K562 (cell line): ENCODE measurements around the gene SHFL. TPM values are rescaled to one million over a fixed set of nuclear protein-coding genes. Genes with fewer than 3 reads are reported as not detected.

Experiments used
- ATF3 ChIP-seq, 2 experiments: fragments of 450-650 bp in 1 of 2; sonication (generic) in 1 of 2; formaldehyde crosslinking in 1 of 2; IDR thresholded peaks in 1 of 2; conservative IDR thresholded peaks in 1 of 2; 2 replicates each; pipeline versions ENCODE4 v1.6.1 to v1.8.1; 2016 to 2023; ENCODE audit warnings: mild to moderate bottlenecking in 2 of 2, moderate library complexity in 2 of 2, inconsistent platforms in 1 of 2, missing genetic modification reagents in 1 of 2
- ATF4 ChIP-seq: fragments of 450-650 bp; formaldehyde crosslinking; IDR thresholded peaks from 2 replicates; pipeline ENCODE4 v1.4.0; 2022; ENCODE audit warnings: mild to moderate bottlenecking, moderate library complexity
- CHD2 ChIP-seq: IDR thresholded peaks from 2 replicates; pipeline ENCODE4 v1.6.1; 2011; ENCODE audit warnings: low read depth, low read length
- DACH1 ChIP-seq: fragments of 450-650 bp; IDR thresholded peaks from 2 replicates; pipeline ENCODE4 v1.6.1; 2018; ENCODE audit not compliant: partially characterized antibody
- MCM3 ChIP-seq: fragments of 450-650 bp; IDR thresholded peaks from 2 replicates; pipeline ENCODE4 v1.6.1; 2016
- MCM7 ChIP-seq, 2 experiments: fragments of 450-650 bp; IDR thresholded peaks; 2 replicates each; pipeline ENCODE4 v1.6.1; 2016 to 2018
- MLX ChIP-seq, 2 experiments: fragments of 450-650 bp in 1 of 2; sonication (generic) in 1 of 2; formaldehyde crosslinking; conservative IDR thresholded peaks; 2 replicates each; pipeline versions ENCODE4 v1.4.0 to v1.8.1; 2020 to 2022; ENCODE audit warnings: mild to moderate bottlenecking in 1 of 2, missing genetic modification reagents in 1 of 2
- MTA1 ChIP-seq: fragments of 450-650 bp; IDR thresholded peaks from 2 replicates; pipeline ENCODE4 v1.6.1; 2017; ENCODE audit warnings: borderline replicate concordance
- NCOA2 ChIP-seq, 2 experiments: fragments of 450-650 bp; IDR thresholded peaks; 2 replicates each; pipeline ENCODE4 v1.6.1; 2018; ENCODE audit warnings: mild to moderate bottlenecking in 2 of 2, moderate library complexity in 1 of 2; ENCODE audit not compliant: partially characterized antibody in 2 of 2
- PHB ChIP-seq: fragments of 250-450 bp; sonication (Bioruptor Pico); IDR thresholded peaks from 2 replicates; pipeline ENCODE4 v1.5.0; 2021
- POLR2AphosphoS5 ChIP-seq: IDR thresholded peaks from 2 replicates; pipeline ENCODE4 v1.6.1; 2011; ENCODE audit warnings: mild to moderate bottlenecking, low read depth, low read length, moderate library complexity; ENCODE audit not compliant: control insufficient read depth, insufficient read depth
- SLC30A9 ChIP-seq: fragments of 250-450 bp; sonication (Bioruptor Pico); IDR thresholded peaks from 2 replicates; pipeline ENCODE4 v1.8.0; 2022; ENCODE audit warnings: mild to moderate bottlenecking, moderate library complexity
- STAT5A ChIP-seq: IDR thresholded peaks from 2 replicates; pipeline ENCODE4 v1.6.1; 2012; ENCODE audit warnings: low read length, inconsistent platforms, borderline replicate concordance
- THRA ChIP-seq: fragments of 450-650 bp; IDR thresholded peaks from 2 replicates; pipeline ENCODE4 v1.6.1; 2017; ENCODE audit warnings: mild to moderate bottlenecking, moderate library complexity
- ZBTB5 ChIP-seq: fragments of 450-650 bp; IDR thresholded peaks from 2 replicates; pipeline ENCODE4 v1.6.1; 2017; ENCODE audit warnings: antibody characterized with exemption
- ZNF175 ChIP-seq: fragments of 200-800 bp; sonication (Bioruptor generic); IDR thresholded peaks from 2 replicates; pipeline ENCODE4 v1.6.1; 2016; ENCODE audit warnings: low read depth, mild to moderate bottlenecking, missing genetic modification characterization, missing compliant biosample characterization
- ZNF311 ChIP-seq: fragments of 250-450 bp; sonication (Bioruptor Pico); IDR thresholded peaks from 2 replicates; pipeline ENCODE4 v1.4.0; 2020; ENCODE audit warnings: mild to moderate bottlenecking, moderate library complexity
- ZNF57 ChIP-seq: fragments of 450-650 bp; formaldehyde crosslinking; IDR thresholded peaks from 2 replicates; pipeline ENCODE4 v1.4.0; 2020; ENCODE audit warnings: mild to moderate bottlenecking, moderate library complexity
- polyA plus RNA-seq, 8 experiments: library from polyadenylated mRNA; depleted of rRNA in 4 of 8; stranded (reverse) in 5 of 8; unstranded in 3 of 8; fragments of >200 nt; fragmentation: Nextera tagmentation in 2 of 8; fragmentation: Illumina TruSeq in 1 of 8; extraction: Ambion mirVana in 2 of 8; extraction: Trizol in 1 of 8; gene quantifications; 2 replicates each; pipeline versions ENCODE4 v1.2.1 to v1.2.3, GENCODE V29; 2011 to 2014; ENCODE audit warnings: inconsistent platforms in 1 of 8, missing spikeins in 1 of 8
- total RNA-seq, 7 experiments: library from RNA; depleted of rRNA in 6 of 7; stranded (reverse); fragments of >200 nt in 6 of 7; fragmentation: Illumina TruSeq in 2 of 7; extraction: Trizol in 2 of 7; gene quantifications; 2 replicates each; pipeline versions ENCODE4 v1.2.1 to v1.2.3, GENCODE V29; 2011 to 2021; ENCODE audit warnings: low replicate concordance in 1 of 7

SHFL gene
- total and polyA plus RNA-seq, 9 of the 15 experiments (the other 6 are each of a cell fraction or from before 2014, with no cell fraction given), result 1.5 to 25.7 (median 13.0) TPM

GRCh38 chr19:10106100-10106936, 20.2 kb downstream of the SHFL start, which contains the start of gene PPAN (continued):
- peak; percentile 98 for TF ChIP-seq MTA1
- no peak for TF ChIP-seq MCM3
- no peak for TF ChIP-seq MLX (CRISPR knock-in tag; conservative IDR thresholded peaks at IDR 0.05)
- TF ChIP-seq SLC30A9, result no peak
- no peak for TF ChIP-seq ZNF311 (CRISPR knock-in tag)
- no peak for TF ChIP-seq NCOA2 (IDR thresholded peaks at IDR 0.05; ENCODE audit: partially characterized antibody in 2 of 2)
- no peak for TF ChIP-seq ZBTB5
- no peak for TF ChIP-seq ATF4 (CRISPR knock-in tag)
- TF ChIP-seq ZNF57 (CRISPR knock-in tag), result no peak
- no peak for TF ChIP-seq THRA
- no peak for TF ChIP-seq ATF3 (IDR thresholded peaks at IDR 0.05)
- no peak for TF ChIP-seq ATF3 (CRISPR knock-in tag; conservative IDR thresholded peaks at IDR 0.05)
- TF ChIP-seq PHB (CRISPR knock-in tag), result no peak
- TF ChIP-seq POLR2AphosphoS5, result peak; percentile 85
- no peak for TF ChIP-seq MCM7 (IDR thresholded peaks at IDR 0.05)
- no peak for TF ChIP-seq ZNF175 (CRISPR knock-in tag)
- no peak for TF ChIP-seq STAT5A
- TF ChIP-seq CHD2, result peak; percentile 85
- peak; percentile 79 for TF ChIP-seq DACH1
